Hematopoietic multipotent progenitor cell treated with erythropoietin and hydrocortisone succinate and interleukin-3 and kit ligand, for 15 days (in vitro differentiated cells): ENCODE results near the gene ITIH5.
A peak's percentile ranks its signal among the peaks of the same experiment; 100 is the strongest.

Source experiments
- DNase-seq: peaks from one replicate; pipeline ENCODE4 v3.0.0-alpha.2; 2015; ENCODE audit warnings: low spot score

The ITIH5 gene

GRCh38 chr10:7547206-7547605 lies 119.6 kb downstream of the ITIH5 start:
- DNase-seq: no peak

GRCh38 chr10:7546385-7546967 lies 120.3 kb downstream of the ITIH5 start:
- DNase-seq: no peak

GRCh38 chr10:7545792-7546191 lies 121.0 kb downstream of the ITIH5 start:
- no peak for DNase-seq

- DNase-seq: no peak
Observed at GRCh38 chr10:7545261-7545660, 121.5 kb downstream of the ITIH5 start.

- DNase-seq: no peak
Observed at GRCh38 chr10:7544203-7544602, 122.6 kb downstream of the ITIH5 start.

GRCh38 chr10:7542189-7542914 lies 124.4 kb downstream of the ITIH5 start:
- DNase-seq: no peak

- no peak for DNase-seq
Observed at GRCh38 chr10:7541137-7542087, 125.4 kb downstream of the ITIH5 start.

GRCh38 chr10:7538970-7539654 lies 127.7 kb downstream of the ITIH5 start:
- DNase-seq: no peak

GRCh38 chr10:7537126-7537525 lies 129.6 kb downstream of the ITIH5 start:
- DNase-seq: no peak

- no peak for DNase-seq
Observed at GRCh38 chr10:7534480-7534852, 132.3 kb downstream of the ITIH5 start.

GRCh38 chr10:7533657-7534479 lies 132.9 kb downstream of the ITIH5 start:
- no peak for DNase-seq

GRCh38 chr10:7532723-7533498 lies 133.9 kb downstream of the ITIH5 start:
- DNase-seq: no peak

- DNase-seq: no peak
Observed at GRCh38 chr10:7529638-7530037, 137.1 kb downstream of the ITIH5 start.

GRCh38 chr10:7527468-7527867 lies 139.3 kb downstream of the ITIH5 start:
- DNase-seq: no peak

GRCh38 chr10:7526017-7526400 lies 140.8 kb downstream of the ITIH5 start:
- DNase-seq: no peak

- DNase-seq: peak; percentile 28
Observed at GRCh38 chr10:7525314-7526016, 141.3 kb downstream of the ITIH5 start.

GRCh38 chr10:7523656-7524055 lies 143.1 kb downstream of the ITIH5 start:
- no peak for DNase-seq

- no peak for DNase-seq
Observed at GRCh38 chr10:7520507-7521485, 146.0 kb downstream of the ITIH5 start.

GRCh38 chr10:7519351-7519750 lies 147.4 kb downstream of the ITIH5 start:
- no peak for DNase-seq
